OCI-LY7 (cell line): ENCODE measurements around the gene BCAT1. TPM values are rescaled to one million over a fixed set of nuclear protein-coding genes. Genes with fewer than 3 reads are reported as not detected.

ENCODE experiments used
- BruUV-seq: library from RNA; stranded (reverse); fragments of 400-500 nt; replicated peaks from 2 replicates; lab custom pipeline; 2021; lab: Mats Ljungman, UMichigan
- CTCF ChIA-PET: fragments of 300-600 bp; sonication (Branson Sonifier 250); formaldehyde crosslinking; loops from one replicate; lab custom pipeline; 2022; ENCODE audit warnings: antibody characterized with exemption; ENCODE audit not compliant: unreplicated experiment; lab: Charles Lee
- POLR2A ChIA-PET: fragments of 300-600 bp; sonication (Branson Sonifier 250); formaldehyde crosslinking; loops from one replicate; lab custom pipeline; 2022; ENCODE audit warnings: antibody characterized with exemption; lab: Charles Lee
- DNase-seq: peaks from one replicate; pipeline ENCODE4 v3.0.0-alpha.2; 2015; ENCODE audit warnings: low spot score
- H2AFZ ChIP-seq: fragments of 200-600 bp; sonication (generic), shearing (Covaris generic); 2 replicates; pipeline ENCODE4 v1.6.1; 2014; ENCODE audit warnings: mild to moderate bottlenecking, antibody characterized with exemption, low read length, moderate library complexity
- H3K27ac ChIP-seq: fragments of 200-600 bp; sonication (generic); 2 replicates; pipeline ENCODE4 v1.5.1; 2014; ENCODE audit warnings: mixed run types, low read depth, mild to moderate bottlenecking, moderate library complexity, low read length, inconsistent platforms; ENCODE audit not compliant: poor library complexity, severe bottlenecking
- H3K36me3 ChIP-seq: fragments of 200-600 bp; sonication (generic); 2 replicates; pipeline ENCODE4 v1.6.1; 2014; ENCODE audit warnings: mild to moderate bottlenecking, antibody characterized with exemption, low read length, moderate library complexity, mixed read lengths; ENCODE audit not compliant: insufficient read depth
- H3K4me1 ChIP-seq: fragments of 200-600 bp; sonication (generic); 2 replicates; pipeline ENCODE4 v1.5.1; 2014; ENCODE audit warnings: mild to moderate bottlenecking, low read length; ENCODE audit not compliant: insufficient read depth, poor library complexity, severe bottlenecking
- H3K4me2 ChIP-seq: fragments of 200-600 bp; sonication (generic); 2 replicates; pipeline ENCODE4 v1.6.1; 2014; ENCODE audit warnings: mild to moderate bottlenecking, low read length
- H3K4me3 ChIP-seq: fragments of 200-600 bp; sonication (generic); 2 replicates; pipeline ENCODE4 v1.5.1; 2014; ENCODE audit warnings: mild to moderate bottlenecking, low read depth, low read length; ENCODE audit not compliant: poor library complexity, severe bottlenecking
- H3K79me2 ChIP-seq: fragments of 200-600 bp; sonication (generic); 2 replicates; pipeline ENCODE4 v1.6.1; 2016; ENCODE audit warnings: low read depth, mild to moderate bottlenecking, low read length, moderate library complexity, mixed read lengths; ENCODE audit not compliant: insufficient read depth
- H3K9me2 ChIP-seq: fragments of 200-600 bp; sonication (generic); 2 replicates; pipeline ENCODE4 v1.6.1; 2016; ENCODE audit warnings: mild to moderate bottlenecking, low read length, mixed read lengths; ENCODE audit not compliant: insufficient read depth
- H3K9me3 ChIP-seq: fragments of 200-600 bp; sonication (generic); 2 replicates; pipeline ENCODE4 v1.6.1; 2014; ENCODE audit warnings: mild to moderate bottlenecking, mixed run types, low read length, mixed read lengths
- H4K20me1 ChIP-seq: fragments of 200-600 bp; sonication (generic); 2 replicates; pipeline ENCODE4 v1.6.1; 2014; ENCODE audit warnings: mild to moderate bottlenecking, antibody characterized with exemption, low read length, moderate library complexity, mixed read lengths; ENCODE audit not compliant: insufficient read depth
- EZH2phosphoT487 ChIP-seq: fragments of 200-600 bp; sonication (generic); IDR thresholded peaks from 2 replicates; pipeline ENCODE4 v1.6.1; 2018; ENCODE audit warnings: low read depth, borderline replicate concordance, mild to moderate bottlenecking, mixed run types, antibody characterized with exemption, low read length, moderate library complexity, mixed read lengths
- intact Hi-C: fragments of 100-400 bp; cut with micrococcal nuclease; formaldehyde crosslinking; loops from one replicate; pipeline ENCODE4 v1.10.0; 2022; ENCODE audit not compliant: unreplicated experiment
- total RNA-seq, 2 experiments: library from RNA; depleted of rRNA in 1 of 2; stranded (reverse); fragments of >200 nt in 1 of 2; shearing (Covaris generic) in 1 of 2; gene quantifications; 2 replicates each; pipeline ENCODE4 v1.2.3, GENCODE V29; 2014 to 2022
- TF ChIP-seq, protein P1 (sequence below): fragments of 200-600 bp; sonication (generic); conservative IDR thresholded peaks from 2 replicates; pipeline ENCODE4 v1.5.1; 2014; ENCODE audit warnings: mild to moderate bottlenecking, antibody characterized with exemption, low read length, moderate library complexity, mixed read lengths

BCAT1 gene
- total RNA-seq, 2 experiments from 2014 or later = 121 to 207 TPM

DNA sequence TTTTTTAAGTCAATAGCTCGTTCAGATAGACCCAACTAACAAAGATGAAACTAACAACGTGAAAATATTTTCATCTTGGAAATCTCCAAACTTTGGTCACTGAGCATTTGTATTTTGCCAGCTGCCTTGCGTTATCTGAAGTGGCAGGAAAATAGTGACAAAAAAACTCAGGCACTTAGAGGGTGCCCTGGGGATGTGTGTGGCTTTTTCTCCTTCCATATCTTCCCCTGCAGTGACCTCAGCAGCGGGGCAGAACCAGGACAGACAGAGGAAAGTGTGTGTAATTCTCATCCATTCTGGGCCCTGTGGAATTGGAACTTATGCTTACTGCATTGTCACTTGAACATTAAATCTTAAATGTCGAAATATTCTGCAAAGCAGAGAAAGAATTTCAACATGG, 152.0 kb downstream of the BCAT1 start:
- CTCF ChIA-PET = no interaction called here
- Histone ChIP-seq H3K27ac (no peak overlapping the region), H3K9me3 (no peaks in the 10 kb centered on the region), H3K36me3 (no peaks in the 10 kb centered on the region), H3K4me3 (no peak overlapping the region), H3K9me2 (no peaks in the 10 kb centered on the region), H3K79me2 (no peaks in the 10 kb centered on the region), H3K4me2 (no peak overlapping the region), H4K20me1 (no peaks in the 10 kb centered on the region), H2AFZ (no peak overlapping the region), H3K4me1 (peaks cover 14% of the 10 kb centered on the region)
- TF ChIP-seq EZH2phosphoT487 = no peak
- TF ChIP-seq, protein P1, sequence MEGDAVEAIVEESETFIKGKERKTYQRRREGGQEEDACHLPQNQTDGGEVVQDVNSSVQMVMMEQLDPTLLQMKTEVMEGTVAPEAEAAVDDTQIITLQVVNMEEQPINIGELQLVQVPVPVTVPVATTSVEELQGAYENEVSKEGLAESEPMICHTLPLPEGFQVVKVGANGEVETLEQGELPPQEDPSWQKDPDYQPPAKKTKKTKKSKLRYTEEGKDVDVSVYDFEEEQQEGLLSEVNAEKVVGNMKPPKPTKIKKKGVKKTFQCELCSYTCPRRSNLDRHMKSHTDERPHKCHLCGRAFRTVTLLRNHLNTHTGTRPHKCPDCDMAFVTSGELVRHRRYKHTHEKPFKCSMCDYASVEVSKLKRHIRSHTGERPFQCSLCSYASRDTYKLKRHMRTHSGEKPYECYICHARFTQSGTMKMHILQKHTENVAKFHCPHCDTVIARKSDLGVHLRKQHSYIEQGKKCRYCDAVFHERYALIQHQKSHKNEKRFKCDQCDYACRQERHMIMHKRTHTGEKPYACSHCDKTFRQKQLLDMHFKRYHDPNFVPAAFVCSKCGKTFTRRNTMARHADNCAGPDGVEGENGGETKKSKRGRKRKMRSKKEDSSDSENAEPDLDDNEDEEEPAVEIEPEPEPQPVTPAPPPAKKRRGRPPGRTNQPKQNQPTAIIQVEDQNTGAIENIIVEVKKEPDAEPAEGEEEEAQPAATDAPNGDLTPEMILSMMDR = no peak
- DNase-seq = no peak
- POLR2A ChIA-PET = interaction anchor here (0.7 to 2.7 kb wide), 3 partner anchors 9 to 15 kb away, joined by 3 to 9 read pairs (median 4); no protein-coding TSS in a partner anchor
- intact Hi-C loops = no loop called here
- no TSS peak for BruUV-seq

DNA sequence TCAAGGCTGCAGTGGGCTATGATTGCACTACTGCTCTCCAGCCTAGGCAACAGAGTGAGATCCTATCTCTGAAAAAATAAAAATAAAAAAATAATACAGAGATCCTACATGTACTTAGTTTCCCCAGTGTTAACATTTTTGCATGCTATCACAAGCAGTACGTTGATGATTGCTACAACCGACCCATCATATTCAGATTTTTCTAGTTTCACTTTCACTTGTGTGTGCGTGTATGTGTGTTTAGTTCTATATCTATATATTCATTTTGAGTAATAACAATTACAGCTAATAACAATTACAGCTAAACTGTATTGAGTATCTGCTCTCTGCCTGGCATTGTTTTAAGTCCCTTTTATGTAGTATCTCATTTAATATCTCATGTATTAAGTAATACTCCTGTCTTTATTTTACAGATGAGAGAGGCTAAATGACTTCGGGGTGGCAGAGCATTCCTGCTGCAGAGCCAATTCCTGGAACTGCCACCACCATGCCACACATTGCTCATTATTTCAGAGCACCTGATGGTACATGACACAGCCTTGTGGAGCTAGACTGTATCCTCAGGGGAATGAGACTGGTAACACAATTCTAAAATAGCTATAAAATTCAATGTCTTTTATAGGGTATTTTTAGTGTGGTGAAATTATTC, 153.1 kb downstream of the BCAT1 start:
- peaks cover 14% of the 10 kb centered on the region for H3K4me1 ChIP-seq
- BruUV-seq = no TSS peak
- no peaks in the 10 kb centered on the region for H3K79me2 ChIP-seq
- TF ChIP-seq, protein P1 = no peak
- no peak for TF ChIP-seq EZH2phosphoT487
- H3K36me3 ChIP-seq = no peaks in the 10 kb centered on the region
- intact Hi-C loops = no loop called here
- DNase-seq = no peak
- CTCF ChIA-PET = no interaction called here
- peak overlapping the region; percentile 18; the same call in 1 of the 2 replicates for H2AFZ ChIP-seq
- no peaks in the 10 kb centered on the region for H4K20me1 ChIP-seq
- H3K27ac ChIP-seq = no peak overlapping the region
- POLR2A ChIA-PET = interaction anchor here (0.5 to 2.7 kb wide), 5 partner anchors 11 to 645 kb away, joined by 3 to 9 read pairs (median 5); no protein-coding TSS in a partner anchor
- peak overlapping the region; percentile 7 for H3K4me3 ChIP-seq
- H3K9me2 ChIP-seq = no peaks in the 10 kb centered on the region
- peak overlapping the region; percentile 37 for H3K4me2 ChIP-seq
- H3K9me3 ChIP-seq = no peaks in the 10 kb centered on the region

DNA sequence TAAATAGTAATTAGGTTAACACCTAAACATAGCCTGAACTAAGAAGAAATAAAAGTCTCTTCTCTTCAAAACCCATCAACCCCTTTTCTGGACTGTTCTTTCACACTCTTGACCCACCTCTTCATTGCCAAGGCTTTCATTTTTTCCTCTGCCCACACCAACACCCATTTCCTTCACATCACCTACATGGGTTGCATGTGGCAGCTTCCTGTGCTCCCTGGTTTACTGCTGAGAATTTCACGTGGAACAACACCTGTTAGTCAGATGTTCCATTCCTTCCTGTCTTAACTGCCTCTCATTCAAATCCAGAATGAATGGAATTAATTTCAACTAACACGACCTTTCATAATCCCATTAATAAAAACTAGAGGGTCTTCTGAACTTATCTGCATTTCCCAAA, 157.3 kb downstream of the BCAT1 start:
- CTCF ChIA-PET = no interaction called here
- no TSS peak for BruUV-seq
- Histone ChIP-seq H3K36me3 (no peaks in the 10 kb centered on the region), H3K4me1 (no peaks in the 10 kb centered on the region), H3K79me2 (no peaks in the 10 kb centered on the region), H3K9me2 (no peaks in the 10 kb centered on the region), H3K4me2 (no peak overlapping the region), H3K27ac (no peak overlapping the region), H4K20me1 (no peaks in the 10 kb centered on the region), H2AFZ (no peak overlapping the region), H3K9me3 (no peaks in the 10 kb centered on the region), H3K4me3 (no peak overlapping the region)
- intact Hi-C loops = no loop called here
- no peak for TF ChIP-seq EZH2phosphoT487
- TF ChIP-seq, protein P1 = no peak
- POLR2A ChIA-PET = interaction anchor here (1.0 to 1.3 kb wide), 2 partner anchors 20 to 507 kb away, joined by 3 to 4 read pairs; no protein-coding TSS in a partner anchor
- DNase-seq = no peak
